Measurements from ENCODE around the gene OLIG2.

Gene OLIG2

DNA sequence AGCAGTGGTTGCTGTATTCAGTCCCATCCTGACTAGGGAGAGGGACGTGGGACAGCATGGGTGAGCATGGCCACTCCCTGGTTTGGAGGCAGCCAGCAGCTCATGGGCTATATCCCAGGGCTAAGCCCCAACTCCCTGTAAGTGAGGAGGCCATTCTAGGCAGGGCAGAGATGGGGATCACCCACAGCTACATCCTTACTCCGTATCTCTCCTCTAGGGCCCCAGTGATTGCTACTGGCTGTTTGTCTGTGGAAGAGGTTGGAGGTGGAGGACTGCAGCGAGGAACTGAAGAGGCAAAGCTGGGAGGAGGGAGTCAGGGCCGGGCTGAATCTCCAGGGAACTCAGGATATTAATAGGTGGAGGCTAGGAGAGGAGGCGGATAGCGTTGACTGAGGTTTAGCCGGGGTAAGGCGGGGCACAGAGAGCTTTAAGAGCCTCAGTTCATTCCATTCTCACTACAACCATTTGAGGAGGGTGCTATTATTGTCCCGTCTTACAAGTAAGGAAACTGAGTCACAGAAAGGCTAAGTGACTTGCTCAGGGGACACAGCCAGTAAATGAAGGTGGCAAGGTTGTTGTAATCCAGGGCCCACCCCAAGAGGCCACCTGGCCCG is 6.8 kb downstream of the OLIG2 start:
- no peak for DNase-seq (ENCODE audit: low read depth, low spot score)

DNA sequence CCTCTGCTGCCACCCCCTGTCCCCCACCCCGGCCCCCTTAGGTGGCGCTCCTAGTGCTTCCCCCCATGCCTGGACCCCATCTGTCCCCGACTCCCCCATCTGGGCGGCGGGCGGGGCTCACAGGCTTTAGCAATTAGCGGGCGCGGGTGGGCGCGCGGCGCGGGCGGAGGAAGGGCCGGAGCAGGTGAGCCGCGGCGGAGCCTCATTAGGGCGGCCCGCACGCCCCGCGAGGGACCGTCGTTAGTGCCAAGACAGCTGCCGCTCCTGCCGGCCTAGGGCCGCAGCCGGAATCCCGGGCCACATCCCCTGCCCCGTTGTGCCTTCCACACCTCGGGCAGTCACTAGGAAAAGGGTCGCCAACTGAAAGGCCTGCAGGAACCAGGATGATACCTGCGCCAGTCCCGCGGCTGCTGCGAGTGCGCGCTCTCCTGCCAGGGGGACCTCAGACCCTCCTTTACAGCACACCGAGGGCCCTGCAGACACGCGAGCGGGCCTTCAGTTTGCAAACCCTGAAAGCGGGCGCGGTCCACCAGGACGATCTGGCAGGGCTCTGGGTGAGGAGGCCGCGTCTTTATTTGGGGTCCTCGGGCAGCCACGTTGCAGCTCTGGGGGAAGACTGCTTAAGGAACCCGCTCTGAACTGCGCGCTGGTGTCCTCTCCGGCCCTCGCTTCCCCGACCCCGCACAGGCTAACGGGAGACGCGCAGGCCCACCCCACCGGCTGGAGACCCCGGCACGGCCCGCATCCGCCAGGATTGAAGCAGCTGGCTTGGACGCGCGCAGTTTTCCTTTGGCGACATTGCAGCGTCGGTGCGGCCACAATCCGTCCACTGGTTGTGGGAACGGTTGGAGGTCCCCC is 7.6 kb downstream of the OLIG2 start:
- DNase-seq (ENCODE audit: low read depth, low spot score) = no peak

DNA sequence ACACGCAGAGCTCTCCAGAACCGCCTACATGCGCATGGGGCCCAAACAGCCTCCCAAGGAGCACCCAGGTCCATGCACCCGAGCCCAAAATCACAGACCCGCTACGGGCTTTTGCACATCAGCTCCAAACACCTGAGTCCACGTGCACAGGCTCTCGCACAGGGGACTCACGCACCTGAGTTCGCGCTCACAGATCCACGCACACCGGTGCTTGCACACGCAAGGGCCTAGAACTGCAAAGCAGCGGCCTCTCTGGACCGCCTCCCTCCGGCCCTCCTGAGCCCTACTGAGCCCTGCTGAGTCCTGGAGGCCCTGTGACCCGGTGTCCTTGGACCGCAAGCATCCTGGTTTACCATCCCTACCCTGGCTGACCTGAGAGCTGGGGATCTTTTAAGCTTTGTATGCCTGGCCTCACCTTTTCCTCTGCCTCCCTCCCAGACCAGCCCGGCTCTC is 8.3 kb downstream of the OLIG2 start:
- no peak for DNase-seq (ENCODE audit: low read depth, low spot score)

- no peak for DNase-seq (ENCODE audit: low read depth, low spot score)
Observed at GRCh38 chr21:33035147-33035546, 9.4 kb downstream of the OLIG2 start.

- no peak for DNase-seq (ENCODE audit: low read depth, low spot score)
Observed at GRCh38 chr21:33036430-33037162, 10.9 kb downstream of the OLIG2 start.

DNA sequence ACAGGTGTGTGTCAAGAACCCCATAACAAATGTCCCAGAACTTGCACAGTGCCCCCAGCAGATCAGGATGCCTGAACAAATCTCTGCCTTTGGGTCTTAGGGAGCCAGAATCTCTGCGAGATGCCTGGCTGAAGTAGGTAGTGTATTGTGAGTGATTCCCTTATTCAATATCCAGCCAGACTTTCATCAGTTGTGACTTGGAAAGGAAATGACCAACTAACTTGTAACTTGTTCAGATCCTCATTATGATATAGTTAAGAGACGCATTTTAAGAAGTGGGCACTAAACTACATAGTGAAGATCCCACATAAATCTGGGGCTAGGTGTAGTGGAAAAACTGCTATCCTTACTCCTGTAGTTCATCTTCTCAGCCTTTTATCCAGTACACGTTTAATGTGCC is 11.8 kb downstream of the OLIG2 start:
- no peak for DNase-seq (ENCODE audit: low read depth, low spot score)

GRCh38 chr21:33039536-33039935 is 13.8 kb downstream of the OLIG2 start:
- no peak for DNase-seq (ENCODE audit: low read depth, low spot score)

GRCh38 chr21:33040215-33040614 is 14.5 kb downstream of the OLIG2 start:
- DNase-seq (ENCODE audit: low read depth, low spot score) = no peak

GRCh38 chr21:33041981-33042380 is 16.2 kb downstream of the OLIG2 start:
- no peak for DNase-seq (ENCODE audit: low read depth, low spot score)

DNA sequence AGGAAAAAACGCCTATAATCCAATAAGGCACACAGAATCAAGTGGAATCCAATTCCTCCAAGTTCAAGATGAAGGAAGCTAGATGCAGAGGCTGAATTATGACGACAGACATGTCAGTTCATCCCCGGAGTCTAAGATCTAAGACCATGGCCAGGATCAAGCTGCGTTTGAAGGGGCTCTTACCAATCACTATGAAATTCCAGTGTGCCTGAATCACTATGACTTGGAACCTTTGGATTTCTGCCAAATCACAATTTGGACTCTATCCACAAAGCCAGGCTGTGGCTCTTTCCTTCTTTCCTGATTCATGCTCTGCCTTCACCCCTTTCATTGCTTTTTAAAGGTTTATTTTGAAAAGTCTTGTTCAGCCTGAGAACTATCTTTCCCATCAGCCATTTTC is 17.1 kb downstream of the OLIG2 start:
- no peak for DNase-seq (ENCODE audit: low read depth, low spot score)

GRCh38 chr21:33046455-33046854 is 20.7 kb downstream of the OLIG2 start:
- no peak for DNase-seq (ENCODE audit: low read depth, low spot score)

DNA sequence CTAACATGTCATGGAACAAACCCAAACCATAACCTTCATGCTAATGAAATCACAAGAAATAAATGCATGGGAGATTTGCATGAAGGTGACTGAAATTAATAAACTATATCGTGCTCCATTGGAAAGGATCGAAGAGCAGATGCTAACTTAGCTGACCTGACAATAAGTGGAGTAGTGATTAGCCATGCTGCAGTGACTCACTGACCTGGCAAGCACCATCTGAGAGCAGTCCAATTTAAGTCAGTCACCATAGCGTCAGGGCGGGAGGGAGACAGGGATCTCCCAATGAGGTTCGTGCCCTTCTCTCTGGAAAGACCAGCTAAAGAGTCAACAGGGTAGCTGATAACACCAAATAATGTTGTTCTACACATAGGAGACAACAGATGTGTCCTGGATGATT is 21.5 kb downstream of the OLIG2 start:
- DNase-seq (ENCODE audit: low read depth, low spot score) = no peak

- no peak for DNase-seq (ENCODE audit: low read depth, low spot score)
Observed at GRCh38 chr21:33051925-33052324, 26.2 kb downstream of the OLIG2 start.

DNA sequence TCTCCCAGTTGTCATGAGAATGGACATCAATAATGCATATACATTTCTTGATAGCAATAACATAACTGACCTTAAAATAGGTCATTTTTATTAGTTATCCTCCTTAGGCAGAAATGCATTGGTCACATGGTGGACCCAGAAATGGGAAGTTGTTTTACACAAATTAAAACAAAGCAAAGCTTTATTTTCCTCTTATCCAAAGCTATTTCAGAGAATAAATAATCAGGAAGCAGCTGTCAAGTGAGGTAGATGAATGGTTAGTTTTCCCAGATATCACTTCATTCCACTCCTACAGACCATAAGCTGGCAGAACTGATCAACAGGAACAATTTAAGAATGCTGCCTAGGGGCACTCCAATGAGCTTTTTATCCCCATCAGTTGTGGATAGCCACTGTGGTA is 28.2 kb downstream of the OLIG2 start:
- DNase-seq (ENCODE audit: low read depth, low spot score) = no peak

DNA sequence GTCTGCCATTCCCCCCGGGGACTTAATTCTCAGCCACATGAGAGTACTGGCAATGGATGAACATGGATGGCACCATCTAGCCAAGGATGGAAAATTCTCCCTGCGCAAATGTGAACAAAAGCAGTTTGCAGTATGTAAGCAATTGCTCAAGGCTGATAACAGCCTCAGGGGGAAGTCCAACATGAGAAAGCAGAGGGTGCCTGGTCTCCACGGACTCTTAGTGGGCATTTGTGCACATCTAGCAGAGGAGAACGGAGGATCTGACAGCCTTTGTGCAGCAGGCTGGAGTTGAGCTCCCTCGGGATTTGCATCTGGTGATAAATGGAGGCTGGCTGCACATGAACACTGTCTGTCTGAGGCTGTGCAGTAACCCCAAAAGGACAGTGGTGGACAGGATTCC is 30.3 kb downstream of the OLIG2 start:
- no peak for DNase-seq (ENCODE audit: low read depth, low spot score)

DNA sequence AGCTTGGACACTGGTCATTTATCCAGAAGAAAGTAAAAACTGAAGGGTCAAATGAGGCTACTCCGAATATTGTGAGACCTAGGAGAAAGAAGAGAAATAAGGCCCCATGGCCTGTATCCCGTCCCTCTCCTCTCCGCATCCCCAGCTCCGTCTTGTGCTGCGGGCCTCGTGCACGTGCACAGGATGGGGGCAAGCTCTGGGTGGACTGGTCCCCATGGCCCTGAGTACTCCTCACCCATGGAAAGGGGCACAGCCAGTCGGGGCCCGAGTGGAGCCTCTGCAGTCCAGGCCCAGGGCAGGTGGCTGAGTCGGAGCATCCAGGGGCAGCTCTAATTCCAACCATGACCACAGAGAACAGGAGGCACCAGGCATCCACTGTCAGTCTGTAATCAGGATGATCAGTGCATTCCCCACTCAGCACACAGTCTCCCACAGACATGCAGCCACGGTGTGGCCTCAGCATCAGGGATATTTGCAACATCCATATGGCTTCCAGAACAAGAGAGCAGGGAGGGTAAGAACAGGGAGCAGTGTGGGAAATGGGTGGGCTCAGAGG is 31.7 kb downstream of the OLIG2 start:
- no peak for DNase-seq (ENCODE audit: low read depth, low spot score)

DNA sequence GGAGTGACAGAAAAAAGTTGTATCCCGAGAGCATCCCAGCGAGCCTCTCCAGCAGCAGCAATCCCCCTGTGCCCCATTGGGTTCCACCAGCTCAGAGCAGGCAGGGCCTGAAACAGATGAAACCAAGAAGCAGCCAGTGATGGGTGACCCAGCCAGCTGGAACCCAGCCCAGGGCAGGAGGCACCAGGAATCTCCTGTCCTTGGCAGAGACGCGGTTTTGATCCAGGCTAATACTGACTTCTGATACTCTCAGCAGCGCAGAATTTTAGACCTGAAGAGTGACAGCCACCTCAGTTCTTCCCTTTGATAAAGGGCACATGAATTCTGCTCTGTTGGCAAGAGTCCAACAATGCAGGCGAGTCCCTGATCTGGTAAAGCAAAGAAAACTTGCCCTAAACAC is 32.8 kb downstream of the OLIG2 start:
- no peak for DNase-seq (ENCODE audit: low read depth, low spot score)

DNA sequence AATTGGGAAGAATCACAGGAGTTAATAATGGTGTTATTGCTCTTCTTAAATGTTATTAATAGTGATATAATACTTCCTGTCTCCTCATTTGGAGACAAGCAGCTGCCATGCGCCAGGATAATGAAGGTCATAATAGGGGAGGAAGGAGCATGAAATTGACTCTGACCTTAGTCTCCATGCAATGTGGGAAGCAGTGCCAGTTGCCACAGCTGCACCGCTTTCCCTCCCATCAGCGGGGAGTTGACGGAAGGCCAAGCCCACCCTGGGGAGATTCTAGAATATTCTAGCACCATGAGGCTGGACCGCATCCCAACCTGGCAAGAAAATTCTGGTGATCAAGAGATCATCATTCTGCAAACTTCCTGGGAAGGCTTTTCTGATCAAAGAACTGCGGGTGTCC is 33.2 kb downstream of the OLIG2 start:
- no peak for DNase-seq (ENCODE audit: low read depth, low spot score)

DNA sequence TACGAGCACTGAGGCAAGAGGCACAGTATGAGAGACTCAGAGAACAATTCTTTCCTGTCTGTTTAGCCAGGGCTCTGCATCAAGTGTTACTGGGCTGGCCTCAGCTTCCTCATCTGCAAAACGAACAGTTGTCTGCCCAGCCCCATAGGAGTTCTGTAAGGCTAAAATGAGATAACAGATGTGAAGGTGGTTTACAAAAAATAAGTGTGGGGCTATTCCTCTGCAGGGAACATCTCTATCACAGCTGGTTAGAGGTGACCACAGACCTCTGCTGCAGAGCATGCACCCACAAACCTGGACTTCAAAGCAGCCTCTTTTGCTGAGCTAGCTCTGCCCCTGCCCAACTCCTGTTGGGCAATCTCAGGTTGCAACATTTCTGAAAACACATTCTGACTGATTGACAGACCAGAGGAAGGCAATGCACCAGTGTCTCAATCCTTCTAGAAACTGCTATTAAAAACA is 33.7 kb downstream of the OLIG2 start:
- no peak for DNase-seq (ENCODE audit: low read depth, low spot score)

GRCh38 chr21:33061233-33061632 is 35.5 kb downstream of the OLIG2 start:
- DNase-seq (ENCODE audit: low read depth, low spot score) = no peak

- no peak for DNase-seq (ENCODE audit: low read depth, low spot score)
Observed at GRCh38 chr21:33063375-33063883, 37.7 kb downstream of the OLIG2 start.
